ENCODE data around the gene SNX27. TPM values are rescaled to one million over a fixed set of nuclear protein-coding genes. Genes with fewer than 3 reads are reported as not detected.
"Not testable (repeated sequence)": the region's sequence is repeated elsewhere in the genome, so short reads cannot be mapped to it uniquely, and the experiment has no call there.

The SNX27 gene
- total RNA-seq, 4 donors from 2014 or later: 21.9 to 34.3 (median 26.5) TPM

GRCh38 chr1:151613282-151613780 lies 1.5 kb downstream of the SNX27 start:
- DNase-seq (ENCODE audit: low spot score in 2 of 2): no peak
- peak overlapping the region; percentile 95 for H3K4me3 ChIP-seq (ENCODE audit: low read depth, poor library complexity, severe bottlenecking)
- TF ChIP-seq, protein P1, sequence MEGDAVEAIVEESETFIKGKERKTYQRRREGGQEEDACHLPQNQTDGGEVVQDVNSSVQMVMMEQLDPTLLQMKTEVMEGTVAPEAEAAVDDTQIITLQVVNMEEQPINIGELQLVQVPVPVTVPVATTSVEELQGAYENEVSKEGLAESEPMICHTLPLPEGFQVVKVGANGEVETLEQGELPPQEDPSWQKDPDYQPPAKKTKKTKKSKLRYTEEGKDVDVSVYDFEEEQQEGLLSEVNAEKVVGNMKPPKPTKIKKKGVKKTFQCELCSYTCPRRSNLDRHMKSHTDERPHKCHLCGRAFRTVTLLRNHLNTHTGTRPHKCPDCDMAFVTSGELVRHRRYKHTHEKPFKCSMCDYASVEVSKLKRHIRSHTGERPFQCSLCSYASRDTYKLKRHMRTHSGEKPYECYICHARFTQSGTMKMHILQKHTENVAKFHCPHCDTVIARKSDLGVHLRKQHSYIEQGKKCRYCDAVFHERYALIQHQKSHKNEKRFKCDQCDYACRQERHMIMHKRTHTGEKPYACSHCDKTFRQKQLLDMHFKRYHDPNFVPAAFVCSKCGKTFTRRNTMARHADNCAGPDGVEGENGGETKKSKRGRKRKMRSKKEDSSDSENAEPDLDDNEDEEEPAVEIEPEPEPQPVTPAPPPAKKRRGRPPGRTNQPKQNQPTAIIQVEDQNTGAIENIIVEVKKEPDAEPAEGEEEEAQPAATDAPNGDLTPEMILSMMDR (IDR thresholded peaks at IDR 0.05): no peak
- no peak for TF ChIP-seq POLR2A (IDR thresholded peaks at IDR 0.05)
- intact Hi-C loops (cut with DNase I; ENCODE audit: low total_unique reads): no loop called here
- 35 to 46% methylated on average over 9 of the region's 9 CpGs for WGBS, 2 donors

GRCh38 chr1:151615711-151616504 lies 4.1 kb downstream of the SNX27 start:
- WGBS, 2 donors: 46 to 49% methylated on average over 4 of the region's 4 CpGs
- no peak for DNase-seq (ENCODE audit: low spot score in 2 of 2)
- no peak overlapping the region for H3K4me3 ChIP-seq (ENCODE audit: low read depth, poor library complexity, severe bottlenecking)
- TF ChIP-seq POLR2A (IDR thresholded peaks at IDR 0.05): no peak
- TF ChIP-seq, protein P1 (IDR thresholded peaks at IDR 0.05): no peak
- intact Hi-C loops (cut with DNase I; ENCODE audit: low total_unique reads): no loop called here

DNA sequence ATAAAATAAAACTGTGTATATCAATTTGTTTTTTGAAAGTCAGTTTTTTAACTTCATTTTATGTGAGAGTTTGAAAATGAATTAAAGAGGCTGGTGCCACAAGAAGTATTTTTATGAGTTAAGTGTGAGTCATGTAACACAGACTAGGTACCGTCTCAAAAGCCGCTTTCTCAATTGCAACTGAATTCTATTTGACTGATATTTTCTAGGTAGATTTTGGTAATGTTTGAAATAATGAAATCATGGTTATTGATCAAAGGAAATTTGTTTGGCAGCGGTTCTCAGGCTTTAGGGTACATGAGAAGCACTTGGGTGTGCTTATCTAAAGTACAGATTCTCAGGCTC lies 4.6 kb downstream of the SNX27 start:
- intact Hi-C loops (cut with DNase I; ENCODE audit: low total_unique reads): no loop called here
- no peak overlapping the region for H3K4me3 ChIP-seq (ENCODE audit: low read depth, poor library complexity, severe bottlenecking)
- DNase-seq (ENCODE audit: low spot score in 2 of 2): no peak
- TF ChIP-seq POLR2A (IDR thresholded peaks at IDR 0.05): no peak
- TF ChIP-seq, protein P1 (IDR thresholded peaks at IDR 0.05): no peak
- 60 to 72% methylated on average over 3 of the region's 3 CpGs for WGBS, 2 donors

DNA sequence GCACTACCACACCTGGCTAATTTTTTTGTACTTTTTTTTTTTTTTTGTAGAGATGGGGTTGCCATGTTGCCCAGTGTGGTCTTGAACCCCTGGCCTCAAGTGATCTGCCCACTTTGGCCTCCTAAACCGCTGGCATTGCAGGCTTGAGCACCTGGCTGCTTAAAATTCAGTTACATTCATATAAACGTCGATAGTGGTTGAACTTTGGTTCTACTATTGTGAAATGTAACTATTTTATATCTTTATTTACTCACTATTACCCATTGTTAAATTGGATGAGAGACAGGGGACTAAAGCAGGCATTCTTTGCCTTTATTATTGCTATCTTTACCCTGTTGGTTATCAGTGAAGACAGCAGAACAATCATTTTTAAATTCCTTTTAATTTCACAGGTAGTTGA lies 6.2 kb downstream of the SNX27 start:
- H3K4me3 ChIP-seq (ENCODE audit: low read depth, poor library complexity, severe bottlenecking): no peak overlapping the region
- WGBS, 2 donors: 87 to 88% methylated on average over 3 of the region's 3 CpGs
- no peak for DNase-seq (ENCODE audit: low spot score in 2 of 2)
- TF ChIP-seq POLR2A (IDR thresholded peaks at IDR 0.05): no peak
- TF ChIP-seq, protein P1 (IDR thresholded peaks at IDR 0.05): no peak
- intact Hi-C loops (cut with DNase I; ENCODE audit: low total_unique reads): no loop called here

- H3K4me3 ChIP-seq (ENCODE audit: low read depth, poor library complexity, severe bottlenecking): no peak overlapping the region
- no peak for DNase-seq (ENCODE audit: low spot score in 2 of 2)
- TF ChIP-seq, protein P1 (IDR thresholded peaks at IDR 0.05): no peak
- no peak for TF ChIP-seq POLR2A (IDR thresholded peaks at IDR 0.05)
- intact Hi-C loops (cut with DNase I; ENCODE audit: low total_unique reads): no loop called here
Observed at GRCh38 chr1:151618470-151618869, 6.6 kb downstream of the SNX27 start.

GRCh38 chr1:151618996-151619395 lies 7.1 kb downstream of the SNX27 start:
- WGBS, 2 donors: 78 to 82% methylated on average over 6 of the region's 6 CpGs
- DNase-seq (ENCODE audit: low spot score in 2 of 2); H3K4me3 ChIP-seq (ENCODE audit: low read depth, poor library complexity, severe bottlenecking); intact Hi-C loops (cut with DNase I; ENCODE audit: low total_unique reads): not testable (repeated sequence)
